Sigmoid colon (tissue), 4 donors: ENCODE results near the gene CCDC187.

Source experiments
- EP300 ChIP-seq, 4 donors: sonication (generic); formaldehyde crosslinking; IDR thresholded peaks; one replicate each; pipeline ENCODE4 v1.6.1; 2017; ENCODE audit warnings: antibody characterized with exemption in 4 of 4
- POLR2A ChIP-seq, 2 donors: fragments of 450-650 bp; IDR thresholded peaks; one replicate each; pipeline ENCODE4 v1.6.1; 2016; ENCODE audit warnings: antibody characterized with exemption in 2 of 2, mild to moderate bottlenecking in 2 of 2, moderate library complexity in 2 of 2
- POLR2AphosphoS5 ChIP-seq, 4 donors: sonication (generic); formaldehyde crosslinking; IDR thresholded peaks; one replicate each; pipeline ENCODE4 v1.6.1; 2017; ENCODE audit warnings: antibody characterized with exemption in 4 of 4
- TF ChIP-seq, protein P1 (sequence below), 4 experiments: fragments of 450-650 bp in 3 of 4; fragments of 200-600 bp in 1 of 4; IDR thresholded peaks; one replicate each; pipeline ENCODE4 v1.5.1; 2016 to 2019; ENCODE audit warnings: antibody characterized with exemption in 4 of 4, mild to moderate bottlenecking in 3 of 4, moderate library complexity in 2 of 4

DNA sequence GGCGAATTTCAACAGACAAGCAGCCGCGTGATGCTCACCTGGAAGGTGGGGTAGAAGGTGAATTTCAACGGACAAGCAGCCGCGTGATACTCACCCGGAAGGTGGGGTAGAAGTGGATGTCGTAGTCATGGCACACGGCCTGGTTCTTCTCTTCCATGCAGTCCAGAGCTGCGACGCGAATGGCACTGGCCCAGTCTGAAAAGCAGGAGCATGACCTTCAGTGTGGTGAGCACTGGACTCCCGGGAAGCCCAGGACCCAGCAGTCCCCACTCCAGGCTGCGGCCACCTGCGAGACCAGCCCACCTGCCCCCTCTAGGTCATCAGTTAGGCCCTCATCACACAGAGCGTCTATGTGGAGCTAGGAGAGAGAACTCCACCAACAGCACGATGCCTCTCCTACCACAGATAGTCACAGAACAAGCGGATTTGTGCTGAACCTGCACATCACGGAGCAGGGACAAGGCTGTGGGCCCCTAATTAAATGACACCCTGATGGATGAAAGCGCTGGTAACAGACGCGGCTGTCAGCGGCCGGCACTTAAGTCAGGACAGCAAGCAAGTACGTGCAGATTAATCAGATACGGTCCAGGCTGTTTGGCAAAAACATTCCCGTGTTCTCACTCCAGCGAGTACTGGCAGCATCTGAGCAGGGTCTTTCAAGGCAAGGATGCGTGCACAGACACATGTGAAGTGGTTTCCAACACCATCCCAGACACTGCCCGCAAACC lies 77.0 kb downstream of the CCDC187 start:
- TF ChIP-seq POLR2AphosphoS5 (IDR thresholded peaks at IDR 0.05), result no peak
- TF ChIP-seq, protein P1, sequence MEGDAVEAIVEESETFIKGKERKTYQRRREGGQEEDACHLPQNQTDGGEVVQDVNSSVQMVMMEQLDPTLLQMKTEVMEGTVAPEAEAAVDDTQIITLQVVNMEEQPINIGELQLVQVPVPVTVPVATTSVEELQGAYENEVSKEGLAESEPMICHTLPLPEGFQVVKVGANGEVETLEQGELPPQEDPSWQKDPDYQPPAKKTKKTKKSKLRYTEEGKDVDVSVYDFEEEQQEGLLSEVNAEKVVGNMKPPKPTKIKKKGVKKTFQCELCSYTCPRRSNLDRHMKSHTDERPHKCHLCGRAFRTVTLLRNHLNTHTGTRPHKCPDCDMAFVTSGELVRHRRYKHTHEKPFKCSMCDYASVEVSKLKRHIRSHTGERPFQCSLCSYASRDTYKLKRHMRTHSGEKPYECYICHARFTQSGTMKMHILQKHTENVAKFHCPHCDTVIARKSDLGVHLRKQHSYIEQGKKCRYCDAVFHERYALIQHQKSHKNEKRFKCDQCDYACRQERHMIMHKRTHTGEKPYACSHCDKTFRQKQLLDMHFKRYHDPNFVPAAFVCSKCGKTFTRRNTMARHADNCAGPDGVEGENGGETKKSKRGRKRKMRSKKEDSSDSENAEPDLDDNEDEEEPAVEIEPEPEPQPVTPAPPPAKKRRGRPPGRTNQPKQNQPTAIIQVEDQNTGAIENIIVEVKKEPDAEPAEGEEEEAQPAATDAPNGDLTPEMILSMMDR (IDR thresholded peaks at IDR 0.05), result no peak
- no peak for TF ChIP-seq EP300 (IDR thresholded peaks at IDR 0.05)
- TF ChIP-seq POLR2A (IDR thresholded peaks at IDR 0.05), result no peak
